Astrocyte (in vitro differentiated cells and primary cell): ENCODE results near the gene FAM174B. TPM values are rescaled to one million over a fixed set of nuclear protein-coding genes. Genes with fewer than 3 reads are reported as not detected.

ENCODE experiments used
- DNase-seq: peaks from one replicate; pipeline ENCODE4 v3.0.0-alpha.2; 2010; ENCODE audit warnings: low read depth
- FAIRE-seq: peaks from 2 replicates; lab custom pipeline; 2011; peaks lifted over from hg19 to GRCh38; lab: Jason Lieb, UNC
- H2AFZ ChIP-seq: 2 replicates; pipeline ENCODE4 v1.6.0; 2012; ENCODE audit warnings: low read depth, low read length, inconsistent platforms
- H3K27ac ChIP-seq: 2 replicates; pipeline ENCODE4 v1.5.1; 2011; ENCODE audit warnings: low read depth, low read length, inconsistent platforms
- H3K27me3 ChIP-seq: 2 replicates; pipeline ENCODE4 v1.6.0; 2011; ENCODE audit warnings: low read length, inconsistent platforms; ENCODE audit not compliant: insufficient read depth
- H3K36me3 ChIP-seq: 2 replicates; pipeline ENCODE4 v1.5.1; 2011; ENCODE audit warnings: low read length, inconsistent platforms; ENCODE audit not compliant: insufficient read depth
- H3K4me1 ChIP-seq: 2 replicates; pipeline ENCODE4 v1.5.1; 2011; ENCODE audit warnings: low read length, inconsistent platforms; ENCODE audit not compliant: insufficient read depth
- H3K4me2 ChIP-seq: 2 replicates; pipeline ENCODE4 v1.6.0; 2012; ENCODE audit warnings: low read length, inconsistent platforms
- H3K4me3 ChIP-seq: 2 replicates; pipeline ENCODE4 v1.5.1; 2011; ENCODE audit warnings: low read depth, mild to moderate bottlenecking, low read length, inconsistent platforms; ENCODE audit not compliant: insufficient read depth
- H3K79me2 ChIP-seq: 2 replicates; pipeline ENCODE4 v1.6.0; 2012; ENCODE audit warnings: mild to moderate bottlenecking, low read length, inconsistent platforms; ENCODE audit not compliant: insufficient read depth
- H3K9ac ChIP-seq: 2 replicates; pipeline ENCODE4 v1.6.0; 2012; ENCODE audit warnings: mild to moderate bottlenecking, low read length, inconsistent platforms
- H3K9me3 ChIP-seq: 2 replicates; pipeline ENCODE4 v1.5.1; 2012; ENCODE audit warnings: low read depth, mild to moderate bottlenecking, low read length, inconsistent platforms; ENCODE audit not compliant: insufficient read depth
- H4K20me1 ChIP-seq: 2 replicates; pipeline ENCODE4 v1.6.0; 2012; ENCODE audit warnings: low read length, inconsistent platforms; ENCODE audit not compliant: insufficient read depth
- H3K27ac Mint-ChIP-seq: one replicate; pipeline ENCODE4 v1.8.0; 2021; ENCODE audit warnings: mild to moderate bottlenecking, mixed read lengths; ENCODE audit not compliant: unreplicated experiment
- H3K27me3 Mint-ChIP-seq: one replicate; pipeline ENCODE4 v1.8.0; 2021; ENCODE audit warnings: low read depth, mixed read lengths; ENCODE audit not compliant: unreplicated experiment
- H3K36me3 Mint-ChIP-seq: one replicate; pipeline ENCODE4 v1.8.0; 2021; ENCODE audit warnings: low read depth, mixed read lengths; ENCODE audit not compliant: unreplicated experiment
- H3K4me1 Mint-ChIP-seq: one replicate; pipeline ENCODE4 v1.8.0; 2021; ENCODE audit warnings: low read depth, mixed read lengths; ENCODE audit not compliant: unreplicated experiment
- H3K4me3 Mint-ChIP-seq: one replicate; pipeline ENCODE4 v1.8.0; 2021; ENCODE audit warnings: mild to moderate bottlenecking, moderate library complexity, mixed read lengths; ENCODE audit not compliant: unreplicated experiment
- H3K9me3 Mint-ChIP-seq: one replicate; pipeline ENCODE4 v1.8.0; 2021; ENCODE audit warnings: mild to moderate bottlenecking, mixed read lengths; ENCODE audit not compliant: unreplicated experiment
- CTCF ChIP-seq: IDR thresholded peaks from 2 replicates; pipeline ENCODE4 v1.5.1; 2011; ENCODE audit warnings: low read depth, mild to moderate bottlenecking, inconsistent platforms, low read length, moderate library complexity; ENCODE audit not compliant: insufficient read depth
- EZH2 ChIP-seq: IDR thresholded peaks from 2 replicates; pipeline ENCODE4 v1.6.1; 2012; ENCODE audit warnings: mild to moderate bottlenecking, low read length, inconsistent platforms; ENCODE audit not compliant: insufficient read depth
- total RNA-seq: library from RNA; stranded (reverse); gene quantifications from 2 replicates; pipeline ENCODE4 v1.2.1, GENCODE V29; 2021

Gene FAM174B
- total RNA-seq, 1 donor from 2014 or later, result 11.2 TPM

GRCh38 chr15:92675485-92675884 is 19.9 kb upstream of the FAM174B start:
- H3K9me3 Mint-ChIP-seq, result no peaks in the 10 kb centered on the region
- Histone ChIP-seq H3K9ac (no peak overlapping the region), H4K20me1 (no peaks in the 10 kb centered on the region), H3K27ac (no peak overlapping the region), H2AFZ (no peak overlapping the region), H3K27me3 (no peaks in the 10 kb centered on the region), H3K4me2 (no peak overlapping the region), H3K36me3 (no peaks in the 10 kb centered on the region), H3K4me3 (no peak overlapping the region), H3K79me2 (no peaks in the 10 kb centered on the region), H3K4me1 (no peaks in the 10 kb centered on the region), H3K9me3 (no peaks in the 10 kb centered on the region)
- no peaks in the 10 kb centered on the region for H3K36me3 Mint-ChIP-seq
- FAIRE-seq (no peak), DNase-seq (no peak)
- TF ChIP-seq CTCF (no peak), EZH2 (no peak)
- H3K27ac Mint-ChIP-seq, result no peak overlapping the region
- no peaks in the 10 kb centered on the region for H3K4me1 Mint-ChIP-seq
- peaks cover 19% of the 10 kb centered on the region for H3K27me3 Mint-ChIP-seq
- H3K4me3 Mint-ChIP-seq, result no peak overlapping the region

- Histone ChIP-seq H3K36me3 (no peaks in the 10 kb centered on the region), H3K27me3 (no peaks in the 10 kb centered on the region), H3K27ac (no peak overlapping the region), H2AFZ (no peak overlapping the region), H3K4me2 (no peak overlapping the region), H3K79me2 (no peaks in the 10 kb centered on the region), H3K4me1 (no peaks in the 10 kb centered on the region), H4K20me1 (no peaks in the 10 kb centered on the region), H3K4me3 (no peak overlapping the region), H3K9me3 (no peaks in the 10 kb centered on the region), H3K9ac (no peak overlapping the region)
- H3K4me1 Mint-ChIP-seq, result peaks cover 2% of the 10 kb centered on the region
- FAIRE-seq (no peak), DNase-seq (no peak)
- no peak for TF ChIP-seq EZH2
- TF ChIP-seq CTCF, result no peak
- no peaks in the 10 kb centered on the region for H3K9me3 Mint-ChIP-seq
- no peak overlapping the region for H3K27ac Mint-ChIP-seq
- no peaks in the 10 kb centered on the region for H3K36me3 Mint-ChIP-seq
- H3K4me3 Mint-ChIP-seq, result no peak overlapping the region
- H3K27me3 Mint-ChIP-seq, result peaks cover 19% of the 10 kb centered on the region
Observed at GRCh38 chr15:92674347-92674746, 18.8 kb upstream of the FAM174B start.

- FAIRE-seq (no peak), DNase-seq (no peak)
- no peak overlapping the region for H3K27ac ChIP-seq
- no peak overlapping the region for H3K9ac ChIP-seq
- H3K27me3 ChIP-seq, result no peaks in the 10 kb centered on the region
- no peaks in the 10 kb centered on the region for H3K36me3 ChIP-seq
- Mint-ChIP-seq H3K27ac (no peak overlapping the region), H3K9me3 (no peaks in the 10 kb centered on the region), H3K27me3 (peaks cover 24% of the 10 kb centered on the region), H3K4me3 (no peak overlapping the region), H3K4me1 (peaks cover 7% of the 10 kb centered on the region), H3K36me3 (no peaks in the 10 kb centered on the region)
- H2AFZ ChIP-seq, result no peak overlapping the region
- H4K20me1 ChIP-seq, result no peaks in the 10 kb centered on the region
- H3K4me2 ChIP-seq, result no peak overlapping the region
- no peak for TF ChIP-seq CTCF
- H3K79me2 ChIP-seq, result no peaks in the 10 kb centered on the region
- no peaks in the 10 kb centered on the region for H3K4me1 ChIP-seq
- no peaks in the 10 kb centered on the region for H3K9me3 ChIP-seq
- no peak overlapping the region for H3K4me3 ChIP-seq
Observed at GRCh38 chr15:92672102-92672501, 16.5 kb upstream of the FAM174B start.
